A673 (cell line): ENCODE data around the gene PDGFC. TPM values are rescaled to one million over a fixed set of nuclear protein-coding genes. Genes with fewer than 3 reads are reported as not detected.

ENCODE experiments used
- BruUV-seq: library from RNA; stranded (reverse); fragments of 400-500 nt; replicated peaks from 2 replicates; lab custom pipeline; 2021; lab: Mats Ljungman, UMichigan
- CTCF ChIA-PET: fragments of 300-600 bp; sonication (Branson Sonifier 250); formaldehyde crosslinking; loops from one replicate; lab custom pipeline; 2022; ENCODE audit warnings: antibody characterized with exemption; lab: Charles Lee
- POLR2A ChIA-PET: fragments of 300-600 bp; sonication (Branson Sonifier 250); formaldehyde crosslinking; loops from one replicate; lab custom pipeline; 2022; ENCODE audit warnings: antibody characterized with exemption; ENCODE audit not compliant: low non-redundant PET; lab: Charles Lee
- DNase-seq: peaks from one replicate; pipeline ENCODE4 v3.0.0-alpha.2; 2015; ENCODE audit warnings: low spot score
- H3K27ac ChIP-seq: fragments of 200-600 bp; sonication (generic); 2 replicates; pipeline ENCODE4 v1.5.1; 2016; ENCODE audit warnings: mixed run types, low read depth, mild to moderate bottlenecking, mixed read lengths, antibody characterized with exemption, low read length; ENCODE audit not compliant: poor library complexity, severe bottlenecking
- H3K27me3 ChIP-seq: fragments of 200-600 bp; sonication (generic); replicated peaks from 2 replicates; pipeline ENCODE4 v1.6.1; 2017; ENCODE audit warnings: mixed run types, low read depth, mild to moderate bottlenecking, mixed read lengths, antibody characterized with exemption, low read length; ENCODE audit not compliant: insufficient read depth, poor library complexity
- H3K36me3 ChIP-seq: fragments of 200-600 bp; sonication (generic); 2 replicates; pipeline ENCODE4 v1.6.1; 2016; ENCODE audit warnings: mixed run types, mild to moderate bottlenecking, mixed read lengths, antibody characterized with exemption, low read length; ENCODE audit not compliant: insufficient read depth, poor library complexity, severe bottlenecking
- H3K4me1 ChIP-seq: fragments of 200-600 bp; sonication (generic); 2 replicates; pipeline ENCODE4 v1.6.1; 2017; ENCODE audit warnings: mixed run types, mild to moderate bottlenecking, mixed read lengths, antibody characterized with exemption, low read length; ENCODE audit not compliant: insufficient read depth, poor library complexity, severe bottlenecking
- H3K4me3 ChIP-seq: fragments of 200-600 bp; sonication (generic); 2 replicates; pipeline ENCODE4 v1.5.1; 2016; ENCODE audit warnings: low read depth, mixed run types, mild to moderate bottlenecking, mixed read lengths, low read length; ENCODE audit not compliant: poor library complexity, severe bottlenecking
- H3K9me3 ChIP-seq: fragments of 200-600 bp; sonication (generic); 2 replicates; pipeline ENCODE4 v1.6.1; 2016; ENCODE audit warnings: mixed run types, low read depth, mild to moderate bottlenecking, mixed read lengths, antibody characterized with exemption, low read length; ENCODE audit not compliant: poor library complexity, severe bottlenecking
- EZH2 ChIP-seq: fragments of 200-600 bp; sonication (generic); IDR thresholded peaks from 2 replicates; pipeline ENCODE4 v1.6.1; 2017; ENCODE audit warnings: borderline replicate concordance, low read depth, mild to moderate bottlenecking, mixed read lengths, antibody characterized with exemption, low read length; ENCODE audit not compliant: poor library complexity, severe bottlenecking
- intact Hi-C: fragments of 100-400 bp; cut with micrococcal nuclease; formaldehyde crosslinking; loops from one replicate; pipeline ENCODE4 v1.10.0; 2022; ENCODE audit not compliant: unreplicated experiment
- total RNA-seq: library from RNA; stranded (reverse); gene quantifications from 2 replicates; pipeline ENCODE4 v1.2.3, GENCODE V29; 2021
- TF ChIP-seq, protein P1 (sequence below): fragments of 300-800, 200-600 bp; sonication (generic); conservative IDR thresholded peaks from 2 replicates; pipeline ENCODE4 v1.5.1; 2017; ENCODE audit warnings: low read depth, mild to moderate bottlenecking, antibody characterized with exemption, low read length, moderate library complexity, mixed read lengths

Gene PDGFC
- total RNA-seq, 1 experiment from 2014 or later = 28.0 TPM

DNA sequence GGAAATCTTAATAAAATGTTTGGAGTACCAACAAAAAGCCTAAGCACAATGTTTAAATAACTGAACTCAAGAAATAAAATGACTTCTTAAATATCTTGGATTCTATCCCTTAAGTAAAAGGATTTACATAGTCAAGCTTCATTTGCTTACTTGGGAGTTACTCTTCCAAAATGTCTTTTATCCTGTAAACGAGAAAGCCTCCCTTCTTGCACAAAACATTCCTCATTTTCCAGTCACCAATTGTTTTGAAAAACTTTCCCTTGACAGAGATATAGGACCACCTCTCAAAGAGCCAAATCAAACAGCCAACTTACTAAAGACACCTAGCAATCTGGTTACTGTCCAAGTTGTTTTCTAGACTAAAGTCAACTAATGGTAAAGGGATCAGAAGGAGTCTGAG is 18.6 kb downstream of the PDGFC start:
- DNase-seq = no peak
- ChIA-PET POLR2A (no interaction called here), CTCF (no interaction called here)
- intact Hi-C loops = no loop called here
- no peak for TF ChIP-seq EZH2
- TF ChIP-seq, protein P1, sequence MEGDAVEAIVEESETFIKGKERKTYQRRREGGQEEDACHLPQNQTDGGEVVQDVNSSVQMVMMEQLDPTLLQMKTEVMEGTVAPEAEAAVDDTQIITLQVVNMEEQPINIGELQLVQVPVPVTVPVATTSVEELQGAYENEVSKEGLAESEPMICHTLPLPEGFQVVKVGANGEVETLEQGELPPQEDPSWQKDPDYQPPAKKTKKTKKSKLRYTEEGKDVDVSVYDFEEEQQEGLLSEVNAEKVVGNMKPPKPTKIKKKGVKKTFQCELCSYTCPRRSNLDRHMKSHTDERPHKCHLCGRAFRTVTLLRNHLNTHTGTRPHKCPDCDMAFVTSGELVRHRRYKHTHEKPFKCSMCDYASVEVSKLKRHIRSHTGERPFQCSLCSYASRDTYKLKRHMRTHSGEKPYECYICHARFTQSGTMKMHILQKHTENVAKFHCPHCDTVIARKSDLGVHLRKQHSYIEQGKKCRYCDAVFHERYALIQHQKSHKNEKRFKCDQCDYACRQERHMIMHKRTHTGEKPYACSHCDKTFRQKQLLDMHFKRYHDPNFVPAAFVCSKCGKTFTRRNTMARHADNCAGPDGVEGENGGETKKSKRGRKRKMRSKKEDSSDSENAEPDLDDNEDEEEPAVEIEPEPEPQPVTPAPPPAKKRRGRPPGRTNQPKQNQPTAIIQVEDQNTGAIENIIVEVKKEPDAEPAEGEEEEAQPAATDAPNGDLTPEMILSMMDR = no peak
- Histone ChIP-seq H3K27ac (no peak overlapping the region), H3K9me3 (no peaks in the 10 kb centered on the region), H3K4me1 (peaks cover 83% of the 10 kb centered on the region), H3K4me3 (no peak overlapping the region), H3K36me3 (no peaks in the 10 kb centered on the region), H3K27me3 (no peaks in the 10 kb centered on the region)
- BruUV-seq = no TSS peak

DNA sequence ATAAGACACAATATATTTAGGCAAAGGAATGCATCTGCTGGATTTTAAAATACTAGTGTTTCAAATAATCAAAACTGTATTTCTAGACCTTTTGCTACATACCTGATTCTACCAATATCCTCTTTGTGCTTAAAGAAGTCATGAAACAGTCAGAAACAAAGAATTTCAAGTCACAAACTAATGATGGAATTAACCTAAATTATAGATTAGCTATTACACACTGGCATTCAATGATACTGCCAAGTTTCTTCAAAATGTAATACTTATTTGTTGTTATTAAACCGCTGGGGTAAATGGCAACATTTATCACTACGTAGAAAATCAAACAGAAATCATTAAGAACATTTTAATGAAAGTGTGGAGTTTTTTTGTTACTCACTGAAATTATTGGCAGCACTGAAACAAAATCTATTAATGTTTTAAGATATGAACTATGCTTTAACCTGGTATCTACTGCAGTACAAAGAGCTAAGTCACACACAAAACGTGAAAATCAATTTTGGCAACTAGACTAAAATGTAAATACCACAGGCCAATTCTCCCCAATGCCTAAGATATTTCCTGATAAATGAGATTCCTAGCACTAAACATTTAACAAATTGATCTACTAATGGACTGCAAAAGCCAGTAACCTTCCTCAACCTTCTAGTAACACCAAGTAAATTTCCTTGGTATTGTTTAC is 19.4 kb downstream of the PDGFC start:
- POLR2A ChIA-PET = no interaction called here
- H3K36me3 ChIP-seq = no peaks in the 10 kb centered on the region
- intact Hi-C loops = no loop called here
- BruUV-seq = no TSS peak
- peak overlapping the region; percentile 28 for H3K27ac ChIP-seq
- TF ChIP-seq, protein P1 = no peak
- TF ChIP-seq EZH2 = no peak
- no peak overlapping the region for H3K4me3 ChIP-seq
- peaks cover 82% of the 10 kb centered on the region for H3K4me1 ChIP-seq
- CTCF ChIA-PET = no interaction called here
- no peaks in the 10 kb centered on the region for H3K9me3 ChIP-seq
- no peaks in the 10 kb centered on the region for H3K27me3 ChIP-seq
- DNase-seq = no peak

DNA sequence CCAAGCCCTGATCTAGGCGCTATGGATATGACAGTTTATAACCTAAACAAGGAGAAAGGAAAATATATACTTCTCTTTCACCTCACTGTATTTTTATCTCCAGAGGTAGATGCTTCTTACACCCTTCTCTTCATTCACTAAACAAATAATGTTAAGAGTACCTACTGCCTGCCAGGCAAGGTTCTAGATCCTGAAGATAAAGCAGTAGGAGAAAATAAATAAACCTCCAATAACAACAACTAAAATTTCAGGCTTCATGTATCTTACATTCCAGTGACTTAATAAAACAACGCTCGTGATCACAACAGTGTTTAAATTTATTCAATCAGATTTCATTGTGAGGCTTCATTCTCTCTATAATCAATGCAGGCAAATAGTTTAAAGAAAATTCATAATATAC is 20.7 kb downstream of the PDGFC start:
- Histone ChIP-seq H3K9me3 (no peaks in the 10 kb centered on the region), H3K4me3 (no peak overlapping the region), H3K4me1 (peaks cover 91% of the 10 kb centered on the region), H3K27ac (no peak overlapping the region), H3K27me3 (no peaks in the 10 kb centered on the region), H3K36me3 (no peaks in the 10 kb centered on the region)
- CTCF ChIA-PET = no interaction called here
- no TSS peak for BruUV-seq
- intact Hi-C loops = no loop called here
- no peak for DNase-seq
- TF ChIP-seq EZH2 = no peak
- TF ChIP-seq, protein P1 = no peak
- POLR2A ChIA-PET = no interaction called here
